GM06990 (cell line): ENCODE results near the gene TPCN2.

Experiments used
- DNase-seq: peaks from one replicate; pipeline ENCODE4 v3.0.0-alpha.2; 2011; ENCODE audit not compliant: insufficient read length; ENCODE audit errors: extremely low read depth
- H3K27me3 ChIP-seq: replicated peaks from 2 replicates; pipeline ENCODE4 v1.6.0; 2011; ENCODE audit warnings: low read length; ENCODE audit not compliant: control insufficient read depth, insufficient read depth
- H3K36me3 ChIP-seq: 2 replicates; pipeline ENCODE4 v1.5.1; 2011; ENCODE audit warnings: low read length; ENCODE audit not compliant: control insufficient read depth, insufficient read depth
- H3K4me3 ChIP-seq: replicated peaks from 2 replicates; pipeline ENCODE4 v1.5.1; 2011; ENCODE audit warnings: low read depth, mild to moderate bottlenecking, control low read depth, low read length
- TF ChIP-seq, protein P1 (sequence below): IDR thresholded peaks from 2 replicates; pipeline ENCODE4 v1.5.1; 2011; ENCODE audit warnings: low read length, control low read depth, mild to moderate bottlenecking, inconsistent platforms; ENCODE audit not compliant: insufficient read depth, poor library complexity, severe bottlenecking

Gene TPCN2

DNA sequence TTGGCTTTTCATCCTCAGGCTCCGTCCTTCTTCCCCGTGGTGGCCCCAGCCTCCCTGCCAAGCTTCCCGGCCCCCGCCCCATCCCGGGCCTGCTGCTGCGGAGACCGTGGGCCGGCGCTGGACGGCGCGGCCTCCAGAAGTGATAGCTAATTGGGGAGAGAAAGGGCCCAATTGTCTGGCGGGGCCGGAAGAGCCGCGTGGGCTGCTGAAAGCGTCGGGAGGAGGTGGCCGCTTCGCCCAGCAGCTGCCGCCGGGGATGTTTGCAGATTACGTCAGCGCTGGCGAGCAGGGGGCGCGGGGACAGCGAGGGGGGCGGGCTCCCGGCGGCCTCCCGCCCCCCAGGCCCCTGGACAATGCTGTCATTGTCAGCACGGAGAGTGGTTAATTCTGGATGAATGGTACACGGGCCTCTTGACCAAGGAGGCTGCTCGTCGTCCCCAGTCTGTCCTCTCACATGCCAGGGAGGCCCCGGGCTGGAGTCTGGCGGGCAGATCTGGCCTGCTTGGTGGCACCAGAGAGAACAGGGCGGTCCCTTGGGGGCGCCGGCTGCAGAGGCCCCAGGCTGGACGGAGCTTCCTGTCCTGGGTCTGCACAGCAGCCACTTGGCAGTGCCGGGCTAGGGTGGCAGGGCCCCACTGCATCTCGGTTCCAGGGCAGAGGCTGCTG lies 108.6 kb downstream of the TPCN2 start:
- Histone ChIP-seq H3K27me3 (no peaks in the 10 kb centered on the region), H3K36me3 (no peaks in the 10 kb centered on the region; the same call in 1 of the 2 replicates), H3K4me3 (peak overlapping the region; percentile 61)
- DNase-seq: peak; percentile 49
- TF ChIP-seq, protein P1, sequence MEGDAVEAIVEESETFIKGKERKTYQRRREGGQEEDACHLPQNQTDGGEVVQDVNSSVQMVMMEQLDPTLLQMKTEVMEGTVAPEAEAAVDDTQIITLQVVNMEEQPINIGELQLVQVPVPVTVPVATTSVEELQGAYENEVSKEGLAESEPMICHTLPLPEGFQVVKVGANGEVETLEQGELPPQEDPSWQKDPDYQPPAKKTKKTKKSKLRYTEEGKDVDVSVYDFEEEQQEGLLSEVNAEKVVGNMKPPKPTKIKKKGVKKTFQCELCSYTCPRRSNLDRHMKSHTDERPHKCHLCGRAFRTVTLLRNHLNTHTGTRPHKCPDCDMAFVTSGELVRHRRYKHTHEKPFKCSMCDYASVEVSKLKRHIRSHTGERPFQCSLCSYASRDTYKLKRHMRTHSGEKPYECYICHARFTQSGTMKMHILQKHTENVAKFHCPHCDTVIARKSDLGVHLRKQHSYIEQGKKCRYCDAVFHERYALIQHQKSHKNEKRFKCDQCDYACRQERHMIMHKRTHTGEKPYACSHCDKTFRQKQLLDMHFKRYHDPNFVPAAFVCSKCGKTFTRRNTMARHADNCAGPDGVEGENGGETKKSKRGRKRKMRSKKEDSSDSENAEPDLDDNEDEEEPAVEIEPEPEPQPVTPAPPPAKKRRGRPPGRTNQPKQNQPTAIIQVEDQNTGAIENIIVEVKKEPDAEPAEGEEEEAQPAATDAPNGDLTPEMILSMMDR: no peak

DNA sequence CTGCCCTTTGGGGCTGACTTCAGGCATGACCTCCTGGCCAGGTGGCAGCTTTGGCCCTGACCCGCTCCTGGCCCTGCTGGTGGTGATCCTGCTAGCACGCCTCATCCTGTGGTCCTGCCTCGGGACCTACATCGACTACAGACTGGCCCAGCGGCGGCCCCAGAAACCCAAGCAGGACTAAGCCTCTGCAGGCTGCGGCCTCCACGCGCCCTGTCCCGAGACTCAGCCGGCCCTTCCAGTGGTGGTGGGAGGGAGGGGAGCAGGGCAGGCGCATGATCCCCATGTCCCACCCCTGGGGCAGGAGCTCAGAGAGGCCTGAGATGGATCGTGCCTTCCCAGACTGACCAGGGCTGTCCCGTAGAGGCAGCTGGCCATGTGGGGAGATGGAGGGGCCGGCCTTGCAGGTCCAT lies 109.1 kb downstream of the TPCN2 start:
- Histone ChIP-seq H3K4me3 (no peak overlapping the region), H3K36me3 (no peaks in the 10 kb centered on the region; the same call in 1 of the 2 replicates), H3K27me3 (no peaks in the 10 kb centered on the region)
- TF ChIP-seq, protein P1: no peak
- no peak for DNase-seq

DNA sequence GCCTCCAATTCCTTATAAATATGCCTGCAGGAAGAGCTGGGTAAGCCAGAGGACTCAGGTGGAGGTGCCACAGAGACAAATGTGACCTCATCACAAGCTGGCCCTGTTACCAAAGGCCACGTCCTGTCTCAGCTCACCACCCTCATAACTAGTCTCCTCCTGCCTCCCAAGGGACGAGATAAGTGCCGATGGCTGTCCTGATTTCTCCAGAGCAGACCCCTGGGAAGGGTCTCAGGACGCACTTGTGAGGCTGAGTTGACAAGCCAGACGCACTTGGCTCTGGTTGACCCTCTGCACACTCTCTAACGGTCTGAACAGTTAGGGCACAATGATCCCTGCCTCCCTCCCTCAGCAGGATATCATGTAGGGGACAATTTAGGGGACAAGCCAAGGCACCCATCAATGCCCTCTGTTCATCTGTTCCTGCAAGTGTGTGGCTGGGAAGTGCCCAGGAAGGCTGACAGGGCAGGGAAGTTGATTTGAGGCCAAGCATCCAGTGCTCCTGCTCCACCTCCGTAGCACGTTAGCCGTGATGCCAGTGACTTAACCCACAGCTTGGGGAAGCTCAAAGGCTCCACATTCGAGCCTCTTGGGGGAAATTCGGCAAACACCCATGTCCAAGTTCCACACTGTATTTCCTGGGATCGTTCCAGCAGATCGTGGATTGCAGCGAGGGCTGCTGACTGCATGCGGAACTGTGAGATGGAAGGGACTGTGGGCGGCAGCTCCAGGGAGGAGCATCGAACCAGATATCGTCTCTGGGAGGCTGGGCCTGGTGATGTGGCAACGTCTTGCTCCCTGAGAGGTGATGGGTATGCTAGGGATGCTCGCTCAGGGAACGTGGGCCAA lies 109.8 kb downstream of the TPCN2 start:
- H3K4me3 ChIP-seq: no peak overlapping the region
- TF ChIP-seq, protein P1: no peak
- no peaks in the 10 kb centered on the region for H3K27me3 ChIP-seq
- DNase-seq: no peak
- H3K36me3 ChIP-seq: no peaks in the 10 kb centered on the region; the same call in 1 of the 2 replicates

DNA sequence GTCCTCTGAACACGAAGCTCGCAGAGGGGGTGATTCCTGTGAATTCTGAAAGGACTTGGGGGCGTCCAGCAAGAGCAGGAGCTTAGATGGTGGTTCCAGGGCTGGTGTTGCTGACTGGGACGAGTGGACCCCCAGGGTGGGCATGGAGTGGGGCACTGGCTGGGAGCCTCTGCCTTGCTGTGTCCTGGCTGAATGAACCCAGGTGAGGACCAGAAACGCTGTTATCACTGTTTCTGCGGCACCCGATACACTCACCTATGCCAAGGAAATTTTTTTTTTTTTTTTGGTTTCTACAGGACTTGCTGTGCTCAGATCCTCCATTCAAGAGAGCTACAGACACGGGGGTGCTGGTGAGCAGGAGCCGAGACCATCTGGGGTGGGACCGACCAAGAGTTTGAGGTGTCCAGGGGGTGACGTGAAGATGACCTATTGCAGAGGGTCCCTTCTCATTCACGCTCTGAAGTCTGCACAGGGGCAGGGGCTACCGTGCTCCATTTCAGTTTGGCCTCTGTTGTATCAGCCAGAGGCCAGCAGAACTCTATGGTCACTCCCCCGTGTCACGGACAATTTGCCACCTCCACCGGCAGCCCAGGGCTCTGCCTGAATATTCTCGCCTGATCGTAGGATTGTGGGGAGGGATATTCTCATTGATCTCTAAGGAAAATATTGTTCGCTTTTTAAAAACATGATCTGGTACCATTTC lies 110.6 kb downstream of the TPCN2 start:
- no peaks in the 10 kb centered on the region; the same call in 1 of the 2 replicates for H3K36me3 ChIP-seq
- H3K27me3 ChIP-seq: no peaks in the 10 kb centered on the region
- DNase-seq: no peak
- no peak overlapping the region for H3K4me3 ChIP-seq
- TF ChIP-seq, protein P1: no peak

DNA sequence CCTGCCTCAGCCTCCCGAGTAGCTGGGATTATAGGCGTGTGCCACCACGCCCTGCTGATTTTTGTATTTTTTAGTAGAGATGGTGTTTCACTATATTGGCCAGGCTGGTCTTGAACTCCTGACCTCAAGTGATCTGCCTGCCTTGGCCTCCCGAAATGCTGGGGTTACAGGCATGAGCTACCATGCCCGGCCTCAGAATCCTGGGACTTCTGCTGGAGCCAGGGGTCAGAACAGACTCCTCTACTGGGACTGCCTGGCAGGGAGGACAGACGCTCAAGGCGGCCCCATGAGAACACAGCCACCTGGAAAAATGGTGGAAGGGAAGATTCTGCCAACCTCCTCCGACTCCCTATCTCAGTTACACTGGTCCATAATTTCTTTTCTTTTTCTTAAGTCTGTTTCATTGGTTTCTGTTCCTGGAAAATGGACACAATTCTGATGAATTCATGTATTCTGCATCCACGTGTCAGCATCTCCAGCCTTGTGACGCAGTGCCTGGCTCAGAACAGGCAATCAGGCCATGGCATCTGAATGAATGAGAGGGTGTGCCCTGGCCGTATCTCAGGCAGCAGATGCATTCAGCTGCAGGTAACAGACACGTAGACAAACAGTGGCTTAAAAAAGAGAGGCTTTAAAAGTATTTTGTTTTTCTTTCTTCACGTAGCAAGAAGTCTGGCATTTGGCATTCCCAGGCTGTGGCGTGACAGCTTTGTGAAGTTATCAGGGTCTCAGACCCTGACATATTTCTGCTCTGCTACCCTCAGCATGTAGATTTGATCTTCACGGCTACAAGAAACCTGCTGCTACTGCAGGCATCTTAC lies 111.8 kb downstream of the TPCN2 start:
- TF ChIP-seq, protein P1: no peak
- Histone ChIP-seq H3K36me3 (no peaks in the 10 kb centered on the region; the same call in 1 of the 2 replicates), H3K4me3 (no peak overlapping the region), H3K27me3 (no peaks in the 10 kb centered on the region)
- DNase-seq: no peak
